Parathyroid adenoma (tissue), 2 donors: ENCODE measurements around the gene CMC1.
"Not testable (repeated sequence)": the region's sequence is repeated elsewhere in the genome, so short reads cannot be mapped to it uniquely, and the experiment has no call there.

Experiments used
- H2AFZ ChIP-seq: fragments of 300-600 bp; sonication (generic); one replicate; pipeline ENCODE4 v1.7.0; 2017; ENCODE audit warnings: antibody characterized with exemption, mild to moderate bottlenecking
- H3K27ac ChIP-seq: fragments of 300-600 bp; sonication (generic); one replicate; pipeline ENCODE4 v1.7.0; 2017
- H3K27me3 ChIP-seq: fragments of 300-600 bp; sonication (generic); one replicate; pipeline ENCODE4 v1.7.0; 2017; ENCODE audit warnings: low read length; ENCODE audit not compliant: control insufficient read depth, insufficient read depth
- H3K36me3 ChIP-seq: fragments of 300-600 bp; sonication (generic); one replicate; pipeline ENCODE4 v1.7.0; 2017; ENCODE audit warnings: low read length; ENCODE audit not compliant: control insufficient read depth, insufficient read depth
- H3K4me1 ChIP-seq: fragments of 300-600 bp; sonication (generic); one replicate; pipeline ENCODE4 v1.7.0; 2017; ENCODE audit warnings: control low read depth
- H3K4me2 ChIP-seq: fragments of 300-600 bp; sonication (generic); one replicate; pipeline ENCODE4 v1.7.0; 2017; ENCODE audit warnings: low read length
- H3K4me3 ChIP-seq: fragments of 300-600 bp; sonication (generic); one replicate; pipeline ENCODE4 v1.7.0; 2017; ENCODE audit warnings: low read depth, low read length
- H3K79me2 ChIP-seq: fragments of 300-600 bp; sonication (generic); one replicate; pipeline ENCODE4 v1.7.0; 2017; ENCODE audit warnings: control low read depth
- H3K9ac ChIP-seq: fragments of 300-600 bp; sonication (generic); one replicate; pipeline ENCODE4 v1.7.0; 2017; ENCODE audit warnings: mild to moderate bottlenecking
- H3K9me3 ChIP-seq: fragments of 300-600 bp; sonication (generic); one replicate; pipeline ENCODE4 v1.7.0; 2017; ENCODE audit warnings: low read length; ENCODE audit not compliant: control insufficient read depth
- TF ChIP-seq, protein P1 (sequence below): fragments of 300-600 bp; sonication (generic); IDR thresholded peaks from one replicate; pipeline ENCODE4 v1.7.0; 2017; ENCODE audit warnings: antibody characterized with exemption, mild to moderate bottlenecking
- donor health status: primary hyperparathyroidism.

Gene CMC1

GRCh38 chr3:28267984-28268849 lies 26.8 kb downstream of the CMC1 start:
- Histone ChIP-seq H3K4me2 (no peak overlapping the region), H3K27ac (no peak overlapping the region), H3K27me3 (no peaks in the 10 kb centered on the region), H3K79me2 (peaks cover 11% of the 10 kb centered on the region), H3K9me3 (no peaks in the 10 kb centered on the region), H3K36me3 (no peaks in the 10 kb centered on the region), H3K4me1 (no peaks in the 10 kb centered on the region), H3K9ac (no peak overlapping the region), H2AFZ (no peak overlapping the region), H3K4me3 (no peak overlapping the region)
- TF ChIP-seq, protein P1, sequence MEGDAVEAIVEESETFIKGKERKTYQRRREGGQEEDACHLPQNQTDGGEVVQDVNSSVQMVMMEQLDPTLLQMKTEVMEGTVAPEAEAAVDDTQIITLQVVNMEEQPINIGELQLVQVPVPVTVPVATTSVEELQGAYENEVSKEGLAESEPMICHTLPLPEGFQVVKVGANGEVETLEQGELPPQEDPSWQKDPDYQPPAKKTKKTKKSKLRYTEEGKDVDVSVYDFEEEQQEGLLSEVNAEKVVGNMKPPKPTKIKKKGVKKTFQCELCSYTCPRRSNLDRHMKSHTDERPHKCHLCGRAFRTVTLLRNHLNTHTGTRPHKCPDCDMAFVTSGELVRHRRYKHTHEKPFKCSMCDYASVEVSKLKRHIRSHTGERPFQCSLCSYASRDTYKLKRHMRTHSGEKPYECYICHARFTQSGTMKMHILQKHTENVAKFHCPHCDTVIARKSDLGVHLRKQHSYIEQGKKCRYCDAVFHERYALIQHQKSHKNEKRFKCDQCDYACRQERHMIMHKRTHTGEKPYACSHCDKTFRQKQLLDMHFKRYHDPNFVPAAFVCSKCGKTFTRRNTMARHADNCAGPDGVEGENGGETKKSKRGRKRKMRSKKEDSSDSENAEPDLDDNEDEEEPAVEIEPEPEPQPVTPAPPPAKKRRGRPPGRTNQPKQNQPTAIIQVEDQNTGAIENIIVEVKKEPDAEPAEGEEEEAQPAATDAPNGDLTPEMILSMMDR, result no peak

DNA sequence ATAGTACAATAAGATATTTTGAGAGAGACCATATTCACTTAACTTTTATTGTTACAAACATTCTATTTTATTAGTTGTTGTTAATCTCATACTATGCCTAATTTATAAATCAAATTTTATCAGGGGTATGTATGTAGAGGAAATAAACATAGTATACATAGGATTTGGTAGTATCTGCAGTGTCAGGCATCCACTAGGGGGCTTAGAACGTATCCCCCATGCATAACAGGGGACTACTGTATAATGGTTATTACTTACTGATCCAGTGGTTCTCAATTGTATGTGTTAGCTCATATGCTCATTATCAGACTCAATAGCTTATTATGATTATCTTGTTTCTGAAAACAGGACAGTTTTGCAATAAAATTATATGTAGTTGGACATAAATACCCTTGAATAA lies 27.6 kb downstream of the CMC1 start:
- no peak overlapping the region for H3K27ac ChIP-seq
- no peaks in the 10 kb centered on the region for H3K4me1 ChIP-seq
- H3K4me3 ChIP-seq, result no peak overlapping the region
- peaks cover 3% of the 10 kb centered on the region for H3K9me3 ChIP-seq
- peaks cover 18% of the 10 kb centered on the region for H3K79me2 ChIP-seq
- H3K4me2 ChIP-seq, result no peak overlapping the region
- H3K27me3 ChIP-seq, result no peaks in the 10 kb centered on the region
- H3K9ac ChIP-seq, result no peak overlapping the region
- TF ChIP-seq, protein P1, result no peak
- H2AFZ ChIP-seq, result no peak overlapping the region
- no peaks in the 10 kb centered on the region for H3K36me3 ChIP-seq

DNA sequence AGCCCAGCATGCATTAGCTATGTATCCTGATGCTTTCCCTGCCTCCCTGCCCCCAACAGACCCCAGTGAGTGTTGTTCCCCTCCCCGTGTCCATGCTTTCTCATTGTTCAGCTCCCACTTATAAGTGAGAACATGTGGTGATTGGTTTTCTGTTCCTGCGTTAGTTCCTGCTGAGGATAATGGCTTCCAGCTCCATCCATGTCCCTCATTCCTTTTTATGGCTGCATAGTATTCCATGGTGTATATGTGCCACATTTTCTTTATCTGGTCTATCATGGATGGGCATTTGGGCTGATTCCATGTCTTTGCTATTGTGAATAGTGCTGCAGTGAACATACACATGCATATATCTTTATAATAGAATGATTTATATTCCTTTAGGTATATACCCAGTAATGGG lies 28.5 kb downstream of the CMC1 start:
- not testable (repeated sequence) for H3K9ac ChIP-seq, H3K27me3 ChIP-seq, H3K36me3 ChIP-seq, H3K9me3 ChIP-seq, H3K27ac ChIP-seq, H2AFZ ChIP-seq, H3K4me2 ChIP-seq, H3K4me3 ChIP-seq, H3K4me1 ChIP-seq
- H3K79me2 ChIP-seq, result peaks cover 18% of the 10 kb centered on the region

- peaks cover 3% of the 10 kb centered on the region for H3K9me3 ChIP-seq
- no peak overlapping the region for H3K4me3 ChIP-seq
- H3K27me3 ChIP-seq, result no peaks in the 10 kb centered on the region
- no peak overlapping the region for H3K9ac ChIP-seq
- H2AFZ ChIP-seq, result no peak overlapping the region
- TF ChIP-seq, protein P1, result no peak
- no peaks in the 10 kb centered on the region for H3K36me3 ChIP-seq
- H3K4me2 ChIP-seq, result no peak overlapping the region
- peaks cover 22% of the 10 kb centered on the region for H3K79me2 ChIP-seq
- H3K27ac ChIP-seq, result no peak overlapping the region
- H3K4me1 ChIP-seq, result peaks cover 2% of the 10 kb centered on the region
Measured at GRCh38 chr3:28273837-28274236, 32.4 kb downstream of the CMC1 start.

DNA sequence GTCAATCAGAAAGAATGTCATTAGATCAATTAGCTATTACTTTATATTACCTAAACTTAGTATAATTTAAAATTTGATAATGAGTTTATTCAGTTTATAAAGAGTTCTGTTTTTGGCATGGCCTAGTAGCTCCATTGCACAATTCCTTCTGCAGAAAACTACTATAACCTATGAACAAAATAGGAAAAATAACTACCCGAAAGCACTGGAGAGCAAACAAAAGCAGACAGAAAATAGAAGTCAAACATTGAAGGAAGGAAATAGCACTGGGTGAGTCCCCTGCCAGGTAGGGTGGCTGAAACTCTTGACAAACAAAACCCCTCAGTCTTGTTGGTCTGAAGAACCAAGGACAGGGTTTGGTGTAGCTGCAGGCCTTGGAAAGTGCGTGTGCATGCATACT lies 37.5 kb downstream of the CMC1 start:
- Histone ChIP-seq H3K4me1 (peaks cover 2% of the 10 kb centered on the region), H2AFZ (no peak overlapping the region), H3K36me3 (no peaks in the 10 kb centered on the region), H3K4me3 (no peak overlapping the region), H3K9ac (no peak overlapping the region), H3K79me2 (peaks cover 3% of the 10 kb centered on the region), H3K9me3 (no peaks in the 10 kb centered on the region), H3K27me3 (no peaks in the 10 kb centered on the region), H3K4me2 (no peak overlapping the region), H3K27ac (no peak overlapping the region)
- TF ChIP-seq, protein P1, result no peak
